Loucy (cell line): Measurements from ENCODE around the gene IL5.

ENCODE experiments used
- EZH2phosphoT487 ChIP-seq: fragments of 200-600 bp; IDR thresholded peaks from 2 replicates; pipeline ENCODE4 v1.6.1; 2018; ENCODE audit warnings: antibody characterized with exemption, mild to moderate bottlenecking, moderate library complexity, borderline replicate concordance
- TF ChIP-seq, protein P1 (sequence below): fragments of 200-600 bp; sonication (generic); conservative IDR thresholded peaks from 2 replicates; pipeline ENCODE4 v1.5.1; 2014; ENCODE audit warnings: mild to moderate bottlenecking, antibody characterized with exemption, low read length

DNA sequence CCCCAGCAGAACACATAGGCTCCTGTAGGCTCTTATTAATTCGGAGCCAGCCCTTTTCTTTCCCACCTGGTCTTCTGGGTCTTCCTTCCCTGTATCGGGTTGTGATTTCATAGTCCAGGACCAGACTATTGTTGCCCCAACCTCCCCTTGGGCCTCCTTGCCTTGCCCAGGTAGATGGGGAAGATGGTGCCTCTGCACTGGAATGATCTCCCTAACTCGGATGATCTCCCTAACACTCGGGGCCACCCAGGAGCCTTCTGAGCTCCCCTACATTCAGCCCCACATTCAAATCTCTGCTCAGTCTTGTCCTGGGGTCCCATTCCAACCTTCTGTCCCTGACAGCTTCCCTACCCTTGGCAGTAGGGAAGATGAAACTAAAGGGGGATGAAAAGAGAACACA lies 50.1 kb downstream of the IL5 start:
- TF ChIP-seq, protein P1, sequence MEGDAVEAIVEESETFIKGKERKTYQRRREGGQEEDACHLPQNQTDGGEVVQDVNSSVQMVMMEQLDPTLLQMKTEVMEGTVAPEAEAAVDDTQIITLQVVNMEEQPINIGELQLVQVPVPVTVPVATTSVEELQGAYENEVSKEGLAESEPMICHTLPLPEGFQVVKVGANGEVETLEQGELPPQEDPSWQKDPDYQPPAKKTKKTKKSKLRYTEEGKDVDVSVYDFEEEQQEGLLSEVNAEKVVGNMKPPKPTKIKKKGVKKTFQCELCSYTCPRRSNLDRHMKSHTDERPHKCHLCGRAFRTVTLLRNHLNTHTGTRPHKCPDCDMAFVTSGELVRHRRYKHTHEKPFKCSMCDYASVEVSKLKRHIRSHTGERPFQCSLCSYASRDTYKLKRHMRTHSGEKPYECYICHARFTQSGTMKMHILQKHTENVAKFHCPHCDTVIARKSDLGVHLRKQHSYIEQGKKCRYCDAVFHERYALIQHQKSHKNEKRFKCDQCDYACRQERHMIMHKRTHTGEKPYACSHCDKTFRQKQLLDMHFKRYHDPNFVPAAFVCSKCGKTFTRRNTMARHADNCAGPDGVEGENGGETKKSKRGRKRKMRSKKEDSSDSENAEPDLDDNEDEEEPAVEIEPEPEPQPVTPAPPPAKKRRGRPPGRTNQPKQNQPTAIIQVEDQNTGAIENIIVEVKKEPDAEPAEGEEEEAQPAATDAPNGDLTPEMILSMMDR: no peak
- TF ChIP-seq EZH2phosphoT487: no peak
